ENCODE data around the gene BPHL. TPM values are rescaled to one million over a fixed set of nuclear protein-coding genes. Genes with fewer than 3 reads are reported as not detected.
"Not testable (repeated sequence)": the region's sequence is repeated elsewhere in the genome, so short reads cannot be mapped to it uniquely, and the experiment has no call there.

BPHL gene
- total and polyA plus RNA-seq, 4 donors = 21.4 to 53.1 (median 45.7) TPM

GRCh38 chr6:3135668-3136291 lies 17.3 kb downstream of the BPHL start:
- no peaks in the 10 kb centered on the region for H3K27me3 ChIP-seq (ENCODE audit: control insufficient read depth, insufficient read depth, low read length)
- no peak overlapping the region for H3K4me3 ChIP-seq (ENCODE audit: low read depth, low read length)
- H3K27ac ChIP-seq (ENCODE audit: low read depth, low read length) = no peak overlapping the region
- no peaks in the 10 kb centered on the region for H3K4me1 ChIP-seq (ENCODE audit: control insufficient read depth, insufficient read depth, low read length)
- peaks cover 64% of the 10 kb centered on the region for H3K36me3 ChIP-seq (ENCODE audit: control insufficient read depth, insufficient read depth, low read length)
- H3K9me3 ChIP-seq (ENCODE audit: control insufficient read depth, insufficient read depth, low read length) = no peaks in the 10 kb centered on the region
- WGBS (ENCODE audit: insufficient coverage) = 88% methylated on average over 9 of the region's 13 CpGs
- DNase-seq (ENCODE audit: low read depth in 4 of 6, low spot score in 6 of 6) = no peak

- Histone ChIP-seq H3K9me3 (ENCODE audit: control insufficient read depth, insufficient read depth, low read length) (no peaks in the 10 kb centered on the region), H3K27ac (ENCODE audit: low read depth, low read length) (no peak overlapping the region), H3K27me3 (ENCODE audit: control insufficient read depth, insufficient read depth, low read length) (no peaks in the 10 kb centered on the region), H3K4me1 (ENCODE audit: control insufficient read depth, insufficient read depth, low read length) (no peaks in the 10 kb centered on the region), H3K36me3 (ENCODE audit: control insufficient read depth, insufficient read depth, low read length) (peaks cover 61% of the 10 kb centered on the region), H3K4me3 (ENCODE audit: low read depth, low read length) (no peak overlapping the region)
- no peak for DNase-seq (ENCODE audit: low read depth in 4 of 6, low spot score in 6 of 6)
- WGBS (ENCODE audit: insufficient coverage) = 89% methylated on average over 2 of the region's 8 CpGs
These were observed 17.9 kb downstream of the BPHL start for GRCh38 chr6:3136292-3137011.

- Histone ChIP-seq H3K4me1 (ENCODE audit: control insufficient read depth, insufficient read depth, low read length) (no peaks in the 10 kb centered on the region), H3K27me3 (ENCODE audit: control insufficient read depth, insufficient read depth, low read length) (no peaks in the 10 kb centered on the region), H3K9me3 (ENCODE audit: control insufficient read depth, insufficient read depth, low read length) (no peaks in the 10 kb centered on the region), H3K27ac (ENCODE audit: low read depth, low read length) (no peak overlapping the region), H3K36me3 (ENCODE audit: control insufficient read depth, insufficient read depth, low read length) (peaks cover 54% of the 10 kb centered on the region), H3K4me3 (ENCODE audit: low read depth, low read length) (no peak overlapping the region)
- 86% methylated on average over 3 of the region's 12 CpGs for WGBS (ENCODE audit: insufficient coverage)
- no peak for DNase-seq (ENCODE audit: low read depth in 4 of 6, low spot score in 6 of 6)
These were observed 18.7 kb downstream of the BPHL start for GRCh38 chr6:3137057-3137777.

GRCh38 chr6:3137873-3138272 lies 19.4 kb downstream of the BPHL start:
- WGBS (ENCODE audit: insufficient coverage) = 100% methylated on average over 1 of the region's 6 CpGs
- not testable (repeated sequence) for H3K9me3 ChIP-seq (ENCODE audit: control insufficient read depth, insufficient read depth, low read length); H3K4me3 ChIP-seq (ENCODE audit: low read depth, low read length); H3K4me1 ChIP-seq (ENCODE audit: control insufficient read depth, insufficient read depth, low read length); H3K27me3 ChIP-seq (ENCODE audit: control insufficient read depth, insufficient read depth, low read length); DNase-seq (ENCODE audit: low read depth in 4 of 6, low spot score in 6 of 6); H3K27ac ChIP-seq (ENCODE audit: low read depth, low read length)
- peaks cover 51% of the 10 kb centered on the region for H3K36me3 ChIP-seq (ENCODE audit: control insufficient read depth, insufficient read depth, low read length)

- H3K27me3 ChIP-seq (ENCODE audit: control insufficient read depth, insufficient read depth, low read length) = no peaks in the 10 kb centered on the region
- H3K9me3 ChIP-seq (ENCODE audit: control insufficient read depth, insufficient read depth, low read length) = no peaks in the 10 kb centered on the region
- peaks cover 50% of the 10 kb centered on the region for H3K36me3 ChIP-seq (ENCODE audit: control insufficient read depth, insufficient read depth, low read length)
- WGBS (ENCODE audit: insufficient coverage) = 100% methylated on average over 1 of the region's 1 CpG
- no peak for DNase-seq (ENCODE audit: low read depth in 4 of 6, low spot score in 6 of 6)
- no peaks in the 10 kb centered on the region for H3K4me1 ChIP-seq (ENCODE audit: control insufficient read depth, insufficient read depth, low read length)
- H3K27ac ChIP-seq (ENCODE audit: low read depth, low read length) = no peak overlapping the region
- no peak overlapping the region for H3K4me3 ChIP-seq (ENCODE audit: low read depth, low read length)
These were observed 19.8 kb downstream of the BPHL start for GRCh38 chr6:3138341-3138740.

- no peaks in the 10 kb centered on the region for H3K27me3 ChIP-seq (ENCODE audit: control insufficient read depth, insufficient read depth, low read length)
- H3K9me3 ChIP-seq (ENCODE audit: control insufficient read depth, insufficient read depth, low read length) = no peaks in the 10 kb centered on the region
- no peak overlapping the region for H3K4me3 ChIP-seq (ENCODE audit: low read depth, low read length)
- DNase-seq (ENCODE audit: low read depth in 4 of 6, low spot score in 6 of 6) = peak in 1 of 6 donors; percentile 59
- no peaks in the 10 kb centered on the region for H3K4me1 ChIP-seq (ENCODE audit: control insufficient read depth, insufficient read depth, low read length)
- peak overlapping the region; percentile 13 for H3K27ac ChIP-seq (ENCODE audit: low read depth, low read length)
- WGBS (ENCODE audit: insufficient coverage) = 65% methylated on average over 12 of the region's 14 CpGs
- H3K36me3 ChIP-seq (ENCODE audit: control insufficient read depth, insufficient read depth, low read length) = peaks cover 54% of the 10 kb centered on the region
These were observed 20.8 kb downstream of the BPHL start for GRCh38 chr6:3139090-3139903.

GRCh38 chr6:3140201-3140600 lies 21.7 kb downstream of the BPHL start:
- H3K27ac ChIP-seq (ENCODE audit: low read depth, low read length) = no peak overlapping the region
- no peaks in the 10 kb centered on the region for H3K27me3 ChIP-seq (ENCODE audit: control insufficient read depth, insufficient read depth, low read length)
- H3K4me3 ChIP-seq (ENCODE audit: low read depth, low read length) = no peak overlapping the region
- WGBS (ENCODE audit: insufficient coverage) = 85% methylated on average over 20 of the region's 20 CpGs
- no peak for DNase-seq (ENCODE audit: low read depth in 4 of 6, low spot score in 6 of 6)
- H3K9me3 ChIP-seq (ENCODE audit: control insufficient read depth, insufficient read depth, low read length) = no peaks in the 10 kb centered on the region
- peaks cover 64% of the 10 kb centered on the region for H3K36me3 ChIP-seq (ENCODE audit: control insufficient read depth, insufficient read depth, low read length)
- no peaks in the 10 kb centered on the region for H3K4me1 ChIP-seq (ENCODE audit: control insufficient read depth, insufficient read depth, low read length)

GRCh38 chr6:3142536-3142935 lies 24.0 kb downstream of the BPHL start:
- Histone ChIP-seq H3K27ac (ENCODE audit: low read depth, low read length) (no peak overlapping the region), H3K27me3 (ENCODE audit: control insufficient read depth, insufficient read depth, low read length) (no peaks in the 10 kb centered on the region), H3K9me3 (ENCODE audit: control insufficient read depth, insufficient read depth, low read length) (no peaks in the 10 kb centered on the region), H3K4me3 (ENCODE audit: low read depth, low read length) (no peak overlapping the region), H3K4me1 (ENCODE audit: control insufficient read depth, insufficient read depth, low read length) (no peaks in the 10 kb centered on the region), H3K36me3 (ENCODE audit: control insufficient read depth, insufficient read depth, low read length) (peaks cover 65% of the 10 kb centered on the region)
- DNase-seq (ENCODE audit: low read depth in 4 of 6, low spot score in 6 of 6) = no peak

GRCh38 chr6:3143158-3143557 lies 24.6 kb downstream of the BPHL start:
- Histone ChIP-seq H3K27me3 (ENCODE audit: control insufficient read depth, insufficient read depth, low read length) (no peaks in the 10 kb centered on the region), H3K9me3 (ENCODE audit: control insufficient read depth, insufficient read depth, low read length) (no peaks in the 10 kb centered on the region), H3K27ac (ENCODE audit: low read depth, low read length) (no peak overlapping the region), H3K4me1 (ENCODE audit: control insufficient read depth, insufficient read depth, low read length) (peaks cover under 1% of the 10 kb centered on the region), H3K36me3 (ENCODE audit: control insufficient read depth, insufficient read depth, low read length) (peaks cover 67% of the 10 kb centered on the region), H3K4me3 (ENCODE audit: low read depth, low read length) (no peak overlapping the region)
- 68% methylated on average over 5 of the region's 6 CpGs for WGBS (ENCODE audit: insufficient coverage)
- DNase-seq (ENCODE audit: low read depth in 4 of 6, low spot score in 6 of 6) = no peak

All from spinal cord (tissue), 10 donors.